Endometrium (tissue), 2 donors: ENCODE results near the gene CREBBP.

Experiments used
- FAIRE-seq: peaks from 2 replicates; lab custom pipeline; 2012; peaks lifted over from hg19 to GRCh38; lab: Jason Lieb, UNC
- donor health status: control.
- donor health status: control.

CREBBP gene

DNA sequence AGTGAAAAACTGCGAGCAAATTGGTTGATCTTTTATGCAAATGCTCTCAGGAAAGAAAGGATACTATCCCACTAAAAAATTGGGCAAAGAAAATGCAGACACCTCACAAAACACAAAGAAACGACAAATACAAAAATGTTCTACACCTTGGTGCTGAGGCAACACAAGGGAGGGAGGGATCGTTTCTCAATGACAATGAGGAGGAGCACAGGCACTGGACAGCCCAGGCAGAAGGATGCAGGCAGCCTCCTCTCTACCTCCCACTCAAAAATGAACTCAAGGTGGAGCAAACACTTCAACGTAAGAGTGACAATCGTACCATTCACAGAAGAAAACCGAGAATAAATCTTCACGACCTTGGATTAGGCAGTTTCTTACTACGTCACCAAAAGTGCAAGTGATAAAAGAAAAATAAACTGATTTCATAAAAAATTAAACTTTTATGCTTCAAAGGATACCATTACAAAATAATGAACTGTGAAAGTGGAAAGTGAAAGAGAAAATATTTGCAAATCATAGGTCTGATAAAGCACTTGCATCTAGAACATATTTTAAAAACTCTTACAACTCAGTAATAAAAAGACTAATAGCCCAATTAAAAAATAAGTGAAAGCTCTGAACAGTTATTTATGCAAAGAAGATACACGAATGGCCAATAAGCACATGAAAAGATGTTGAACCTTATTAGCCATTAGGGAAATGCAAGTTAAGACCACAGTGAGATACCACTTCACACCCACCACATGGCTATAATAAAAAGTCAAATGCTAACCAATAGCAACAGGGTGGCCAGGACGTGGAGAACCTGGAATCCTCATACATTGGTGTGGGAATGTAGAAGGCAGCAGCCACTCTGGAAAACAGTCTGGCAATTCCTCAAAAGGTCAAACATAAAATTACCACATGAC, 82.4 kb downstream of the CREBBP start:
- FAIRE-seq: no peak

- FAIRE-seq: no peak
Measured at GRCh38 chr16:3797473-3797872, 83.0 kb downstream of the CREBBP start.

- no peak for FAIRE-seq
Measured at GRCh38 chr16:3793161-3793576, 87.3 kb downstream of the CREBBP start.

DNA sequence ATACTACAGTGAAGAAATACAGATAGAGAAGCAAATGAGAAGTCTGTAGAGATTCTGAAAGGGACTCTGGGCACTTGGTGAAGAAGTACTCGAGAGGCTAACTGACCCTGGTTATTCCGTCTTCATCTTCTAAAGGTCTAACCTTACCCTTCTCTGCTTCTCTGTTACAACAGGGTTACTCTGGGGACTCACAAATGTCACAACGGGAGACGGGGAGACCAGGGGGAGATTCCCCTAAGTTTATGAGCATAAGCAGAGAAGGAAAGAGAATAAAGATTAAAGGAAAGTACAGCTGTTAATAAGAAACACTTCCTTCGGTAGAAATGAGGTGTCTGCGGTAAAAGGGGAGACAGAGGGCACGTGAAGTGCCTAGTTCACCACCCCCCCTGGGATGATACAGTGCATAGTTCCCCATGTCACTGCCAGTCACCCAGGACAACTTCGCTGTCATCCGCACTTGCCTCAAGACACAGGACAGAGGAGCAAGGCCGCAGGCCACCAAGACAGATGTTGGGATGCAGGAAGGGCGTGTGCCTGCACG, 88.0 kb downstream of the CREBBP start:
- no peak for FAIRE-seq

- FAIRE-seq: no peak
Measured at GRCh38 chr16:3791701-3792100, 88.8 kb downstream of the CREBBP start.

GRCh38 chr16:3789375-3790099, 91.0 kb downstream of the CREBBP start:
- FAIRE-seq: no peak

DNA sequence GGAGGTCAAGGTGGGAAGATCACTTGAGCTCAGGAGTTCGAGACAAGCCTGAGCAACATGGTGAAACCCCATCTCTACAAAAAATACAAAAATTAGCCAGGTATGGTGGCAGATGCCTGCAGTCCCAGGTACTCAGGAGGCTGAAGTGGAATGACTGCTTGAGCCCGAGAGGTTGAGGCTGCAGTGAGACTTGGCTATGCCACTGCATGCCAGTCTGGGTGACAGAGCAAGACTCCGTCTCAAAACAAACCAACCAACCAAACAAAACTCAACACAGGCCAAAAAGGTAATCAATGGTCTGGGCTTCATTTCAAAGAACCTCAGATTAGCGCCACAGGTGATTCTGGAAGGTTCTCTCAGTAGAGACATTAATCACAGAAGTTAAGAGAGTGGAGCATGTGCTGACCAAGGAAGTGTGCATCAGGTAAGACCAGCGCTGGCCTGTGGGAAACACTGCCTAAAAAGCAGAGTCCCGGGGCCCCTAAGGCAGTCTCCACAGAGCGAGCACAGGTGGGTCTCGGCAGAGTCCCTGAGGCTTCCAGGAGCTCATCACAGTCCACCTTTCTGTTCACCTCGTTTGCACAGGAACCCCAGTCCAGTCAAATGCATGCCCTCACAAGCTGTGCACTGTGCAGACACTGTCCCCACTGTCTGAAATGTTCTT, 91.7 kb downstream of the CREBBP start:
- no peak for FAIRE-seq

- no peak for FAIRE-seq
Measured at GRCh38 chr16:3787924-3788661, 92.4 kb downstream of the CREBBP start.

DNA sequence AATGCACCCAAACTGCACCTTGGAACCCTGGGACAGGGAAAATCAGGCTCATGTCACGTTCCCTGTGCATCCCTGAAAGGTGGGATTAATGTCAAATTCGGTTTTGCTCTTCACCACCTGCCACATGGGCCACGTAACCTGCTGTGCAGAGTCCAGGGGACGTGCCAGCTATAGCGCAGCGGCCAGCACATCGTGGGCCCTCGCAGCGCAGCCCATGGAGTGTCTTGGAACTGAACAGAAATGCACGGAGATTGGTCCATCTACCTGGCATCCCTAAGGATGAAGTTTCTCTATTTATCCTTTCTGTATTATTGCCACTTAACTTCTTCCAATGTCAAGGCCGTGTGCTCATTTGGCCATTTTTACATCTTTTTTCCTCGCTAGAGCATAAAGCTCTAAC, 95.1 kb downstream of the CREBBP start:
- FAIRE-seq: no peak

DNA sequence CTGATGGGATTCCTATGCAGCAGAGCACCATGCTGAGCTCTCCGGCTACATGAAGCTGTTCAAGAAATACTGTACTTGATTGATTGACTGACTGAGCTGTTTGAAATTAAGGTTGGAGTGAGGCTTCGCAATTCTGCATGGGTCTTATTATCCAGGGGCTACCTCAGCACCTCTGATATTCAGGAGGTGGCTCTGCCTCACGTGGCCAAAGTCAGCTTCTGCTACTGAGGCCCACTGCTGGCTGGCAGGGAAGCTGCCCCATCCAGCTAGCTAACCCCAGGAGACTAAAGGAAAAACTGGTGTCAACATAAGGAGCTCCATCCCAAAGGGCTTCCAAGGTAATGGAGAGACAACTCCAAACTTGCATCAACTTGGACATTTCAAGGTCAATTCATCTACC, 97.0 kb downstream of the CREBBP start:
- no peak for FAIRE-seq

GRCh38 chr16:3782566-3782965, 97.9 kb downstream of the CREBBP start:
- no peak for FAIRE-seq

- no peak for FAIRE-seq
Measured at GRCh38 chr16:3781421-3781820, 99.1 kb downstream of the CREBBP start.

GRCh38 chr16:3780570-3780969, 99.9 kb downstream of the CREBBP start:
- FAIRE-seq: no peak

DNA sequence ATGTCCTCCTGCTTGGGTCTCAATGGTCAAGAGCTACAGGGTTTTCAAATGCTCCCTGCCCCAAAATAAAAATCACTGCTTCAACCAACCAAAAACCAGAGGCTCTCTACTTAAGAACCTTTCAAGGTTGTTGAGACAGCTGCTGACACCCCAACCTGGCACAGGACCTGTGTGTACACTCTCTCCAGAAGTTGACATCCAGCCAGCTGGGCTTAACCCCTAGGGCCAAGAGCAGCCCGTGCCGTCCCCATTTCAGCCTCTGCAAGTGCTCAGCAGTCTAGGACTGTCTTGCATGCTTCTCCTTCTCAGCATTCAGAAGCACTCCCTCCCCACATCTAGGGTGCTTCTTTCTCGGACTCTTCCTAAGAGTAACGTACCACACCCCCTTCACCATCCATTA, 104.2 kb downstream of the CREBBP start:
- no peak for FAIRE-seq

GRCh38 chr16:3774819-3775218, 105.7 kb downstream of the CREBBP start:
- FAIRE-seq: no peak

GRCh38 chr16:3774156-3774767, 106.3 kb downstream of the CREBBP start:
- FAIRE-seq: peak; percentile 21

DNA sequence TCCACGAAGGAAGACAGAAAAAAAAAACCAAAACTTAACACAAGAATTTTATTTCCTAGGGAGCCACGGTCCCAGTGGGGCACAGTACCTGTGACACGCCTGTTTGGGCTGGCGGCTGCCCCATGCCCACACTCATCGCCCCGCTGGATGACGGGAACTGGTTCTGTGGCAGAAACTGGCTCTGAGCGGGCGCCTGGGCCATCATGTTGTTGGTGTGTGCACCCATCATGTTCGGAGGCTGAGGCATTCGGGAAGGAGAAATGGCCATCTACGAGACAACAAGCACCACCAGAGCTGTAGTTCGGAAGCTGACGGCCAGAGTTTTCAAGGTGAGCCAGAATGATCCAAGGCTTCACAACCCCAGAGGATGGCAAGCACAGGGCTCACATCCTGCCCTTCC, 106.8 kb downstream of the CREBBP start:
- FAIRE-seq: no peak

- no peak for FAIRE-seq
Measured at GRCh38 chr16:3771513-3771912, 109.0 kb downstream of the CREBBP start.

DNA sequence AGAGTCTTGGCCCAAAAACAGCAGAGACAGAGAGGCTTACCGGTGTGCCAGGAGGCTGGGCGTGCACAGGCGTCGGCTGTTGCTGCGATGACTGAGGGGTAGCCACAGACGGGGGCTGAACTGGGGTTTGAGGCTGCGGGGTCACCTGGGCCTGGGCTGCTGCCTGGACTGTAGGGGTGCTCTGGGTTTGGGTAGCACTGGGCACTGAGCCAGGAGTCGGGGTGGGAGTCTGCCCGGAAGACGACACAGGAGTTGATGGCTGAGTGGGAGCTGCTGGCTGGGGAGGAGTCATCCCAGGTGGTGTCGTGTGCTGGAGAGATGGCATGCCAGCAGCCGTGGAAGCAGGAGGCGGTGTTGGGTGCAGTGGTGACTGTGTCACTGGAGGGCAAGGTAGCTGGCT, 110.0 kb downstream of the CREBBP start:
- FAIRE-seq: no peak

GRCh38 chr16:3769942-3770341, 110.6 kb downstream of the CREBBP start:
- no peak for FAIRE-seq

DNA sequence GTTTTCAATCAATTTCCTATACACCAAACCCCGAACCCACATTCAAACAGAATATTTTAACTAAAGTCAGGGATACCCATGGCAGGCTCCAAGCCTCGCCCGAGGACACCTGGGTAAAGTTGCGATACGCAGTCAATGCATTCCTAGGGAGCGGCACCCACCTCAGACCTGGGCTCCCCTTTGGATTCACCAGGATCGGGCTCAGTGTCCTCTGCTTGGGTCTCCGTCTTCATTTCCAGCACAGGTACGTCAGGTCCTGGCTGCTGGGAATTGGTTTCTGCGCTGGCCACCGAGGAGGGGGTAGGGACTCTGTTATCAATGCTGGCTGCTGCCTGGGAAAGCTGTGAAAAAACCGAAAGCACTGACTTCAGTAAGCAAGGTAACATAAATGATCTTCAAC, 111.5 kb downstream of the CREBBP start:
- FAIRE-seq: no peak
